ENCODE results near the gene WEE2.
"Not testable (repeated sequence)": the region's sequence is repeated elsewhere in the genome, so short reads cannot be mapped to it uniquely, and the experiment has no call there.

The WEE2 gene

GRCh38 chr7:141715794-141716689 is 7.9 kb downstream of the WEE2 start:
- no peak for DNase-seq

- DNase-seq = no peak
Measured at GRCh38 chr7:141717450-141717849, 9.3 kb downstream of the WEE2 start.

GRCh38 chr7:141722529-141722928 is 14.4 kb downstream of the WEE2 start:
- DNase-seq = no peak

GRCh38 chr7:141729020-141729419 is 20.9 kb downstream of the WEE2 start:
- no peak for DNase-seq

- no peak for DNase-seq
Measured at GRCh38 chr7:141731476-141732149, 23.5 kb downstream of the WEE2 start.

- no peak for DNase-seq
Measured at GRCh38 chr7:141737118-141737835, 29.1 kb downstream of the WEE2 start.

- peak; percentile 93 to 98 for DNase-seq
Measured at GRCh38 chr7:141737836-141738591, 29.9 kb downstream of the WEE2 start, which contains the start of gene SSBP1. SSBP1 (plus strand) TSS chr7:141738358; CDS start chr7:141739167, 809 bp downstream.

GRCh38 chr7:141738592-141739013 is 30.4 kb downstream of the WEE2 start:
- DNase-seq = no peak

- no peak for DNase-seq
Measured at GRCh38 chr7:141739250-141739649, 31.1 kb downstream of the WEE2 start.

- DNase-seq = no peak
Measured at GRCh38 chr7:141742229-141742628, 34.1 kb downstream of the WEE2 start.

GRCh38 chr7:141744131-141744530 is 36.0 kb downstream of the WEE2 start:
- no peak for DNase-seq

GRCh38 chr7:141748396-141748795 is 40.2 kb downstream of the WEE2 start:
- DNase-seq = peak in 1 of 2 experiments; percentile 15

GRCh38 chr7:141751904-141752303 is 43.8 kb downstream of the WEE2 start:
- DNase-seq = not testable (repeated sequence)

- no peak for DNase-seq
Measured at GRCh38 chr7:141752634-141753033, 44.5 kb downstream of the WEE2 start.

GRCh38 chr7:141754939-141755338 is 46.8 kb downstream of the WEE2 start:
- peak in 1 of 2 experiments; percentile 16 for DNase-seq

GRCh38 chr7:141763797-141764196 is 55.6 kb downstream of the WEE2 start, which contains the start of gene TAS2R3:
TAS2R3 (plus strand) TSS chr7:141764097; CDS start chr7:141764159, 62 bp downstream.
- DNase-seq = no peak

GRCh38 chr7:141770083-141770583 is 62.0 kb downstream of the WEE2 start:
- DNase-seq = not testable (repeated sequence)

- DNase-seq = no peak
Measured at GRCh38 chr7:141776374-141776773, 68.2 kb downstream of the WEE2 start, which contains the start of gene TAS2R4. TAS2R4 (plus strand) TSS chr7:141776674; CDS start chr7:141778489, 1,815 bp downstream.

Measured in SW 1271 (cell line).